ENCODE results near the gene MRAS.
"Not testable (repeated sequence)": the region's sequence is repeated elsewhere in the genome, so short reads cannot be mapped to it uniquely, and the experiment has no call there.

MRAS gene

GRCh38 chr3:138423316-138423715 is 74.9 kb downstream of the MRAS start:
- DNase-seq (ENCODE audit: low spot score), result no peak
- TF ChIP-seq, protein P1, sequence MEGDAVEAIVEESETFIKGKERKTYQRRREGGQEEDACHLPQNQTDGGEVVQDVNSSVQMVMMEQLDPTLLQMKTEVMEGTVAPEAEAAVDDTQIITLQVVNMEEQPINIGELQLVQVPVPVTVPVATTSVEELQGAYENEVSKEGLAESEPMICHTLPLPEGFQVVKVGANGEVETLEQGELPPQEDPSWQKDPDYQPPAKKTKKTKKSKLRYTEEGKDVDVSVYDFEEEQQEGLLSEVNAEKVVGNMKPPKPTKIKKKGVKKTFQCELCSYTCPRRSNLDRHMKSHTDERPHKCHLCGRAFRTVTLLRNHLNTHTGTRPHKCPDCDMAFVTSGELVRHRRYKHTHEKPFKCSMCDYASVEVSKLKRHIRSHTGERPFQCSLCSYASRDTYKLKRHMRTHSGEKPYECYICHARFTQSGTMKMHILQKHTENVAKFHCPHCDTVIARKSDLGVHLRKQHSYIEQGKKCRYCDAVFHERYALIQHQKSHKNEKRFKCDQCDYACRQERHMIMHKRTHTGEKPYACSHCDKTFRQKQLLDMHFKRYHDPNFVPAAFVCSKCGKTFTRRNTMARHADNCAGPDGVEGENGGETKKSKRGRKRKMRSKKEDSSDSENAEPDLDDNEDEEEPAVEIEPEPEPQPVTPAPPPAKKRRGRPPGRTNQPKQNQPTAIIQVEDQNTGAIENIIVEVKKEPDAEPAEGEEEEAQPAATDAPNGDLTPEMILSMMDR (IDR thresholded peaks at IDR 0.05; ENCODE audit: borderline replicate concordance, control extremely low read depth, extremely low read depth, insufficient read depth, missing control alignments), result no peak
- in situ Hi-C loops (cut with MboI; ENCODE audit: low sequenced_read_pairs, unreplicated experiment), result no loop called here

GRCh38 chr3:138424323-138424722 is 75.9 kb downstream of the MRAS start:
- DNase-seq (ENCODE audit: low spot score), result no peak
- in situ Hi-C loops (cut with MboI; ENCODE audit: low sequenced_read_pairs, unreplicated experiment), result no loop called here
- TF ChIP-seq, protein P1 (IDR thresholded peaks at IDR 0.05; ENCODE audit: borderline replicate concordance, control extremely low read depth, extremely low read depth, insufficient read depth, missing control alignments), result no peak

DNA sequence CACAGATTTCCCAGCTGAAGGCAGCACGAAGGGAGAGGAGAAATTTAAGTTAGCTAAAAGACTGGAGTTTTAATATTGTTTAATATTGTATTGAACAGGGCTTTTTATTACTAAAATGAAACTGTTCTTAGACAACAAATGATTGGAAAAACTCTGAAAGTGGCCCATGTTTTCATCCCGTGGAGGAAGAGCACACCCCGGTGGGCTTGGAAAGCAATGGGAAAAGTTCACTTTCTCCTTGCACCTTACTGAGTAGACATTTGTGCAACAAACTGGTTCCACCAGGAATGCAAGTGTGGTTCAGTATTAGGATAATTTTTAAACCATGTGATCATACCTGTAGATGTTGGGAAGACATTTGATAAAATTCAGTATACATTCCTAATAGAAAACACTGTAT is 77.8 kb downstream of the MRAS start:
- no peak for DNase-seq (ENCODE audit: low spot score)
- in situ Hi-C loops (cut with MboI; ENCODE audit: low sequenced_read_pairs, unreplicated experiment), result no loop called here
- TF ChIP-seq, protein P1 (IDR thresholded peaks at IDR 0.05; ENCODE audit: borderline replicate concordance, control extremely low read depth, extremely low read depth, insufficient read depth, missing control alignments), result no peak

- DNase-seq (ENCODE audit: low spot score); in situ Hi-C loops (cut with MboI; ENCODE audit: low sequenced_read_pairs, unreplicated experiment): not testable (repeated sequence)
Measured at GRCh38 chr3:138426754-138427153, 78.4 kb downstream of the MRAS start.

DNA sequence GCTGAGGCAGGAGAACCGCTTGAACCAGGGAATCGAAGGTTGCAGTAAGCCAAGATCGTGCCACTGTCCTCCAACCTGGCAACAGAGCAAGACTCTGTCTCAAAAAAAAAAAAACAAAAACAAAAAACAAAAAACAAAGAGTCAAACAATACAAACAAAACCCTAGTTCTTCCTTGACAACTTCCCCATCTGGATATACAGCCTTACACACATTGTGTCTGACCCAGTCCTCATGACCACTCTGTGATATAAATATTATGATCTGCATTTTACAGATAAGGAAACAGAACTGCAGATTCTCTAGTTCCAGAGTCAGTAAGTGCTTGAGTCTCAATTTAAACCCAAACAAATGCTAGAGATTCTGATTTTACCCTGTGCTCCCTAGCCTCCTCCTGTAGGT is 81.3 kb downstream of the MRAS start:
- no peak for DNase-seq (ENCODE audit: low spot score)
- TF ChIP-seq, protein P1 (IDR thresholded peaks at IDR 0.05; ENCODE audit: borderline replicate concordance, control extremely low read depth, extremely low read depth, insufficient read depth, missing control alignments), result no peak
- in situ Hi-C loops (cut with MboI; ENCODE audit: low sequenced_read_pairs, unreplicated experiment), result no loop called here

DNA sequence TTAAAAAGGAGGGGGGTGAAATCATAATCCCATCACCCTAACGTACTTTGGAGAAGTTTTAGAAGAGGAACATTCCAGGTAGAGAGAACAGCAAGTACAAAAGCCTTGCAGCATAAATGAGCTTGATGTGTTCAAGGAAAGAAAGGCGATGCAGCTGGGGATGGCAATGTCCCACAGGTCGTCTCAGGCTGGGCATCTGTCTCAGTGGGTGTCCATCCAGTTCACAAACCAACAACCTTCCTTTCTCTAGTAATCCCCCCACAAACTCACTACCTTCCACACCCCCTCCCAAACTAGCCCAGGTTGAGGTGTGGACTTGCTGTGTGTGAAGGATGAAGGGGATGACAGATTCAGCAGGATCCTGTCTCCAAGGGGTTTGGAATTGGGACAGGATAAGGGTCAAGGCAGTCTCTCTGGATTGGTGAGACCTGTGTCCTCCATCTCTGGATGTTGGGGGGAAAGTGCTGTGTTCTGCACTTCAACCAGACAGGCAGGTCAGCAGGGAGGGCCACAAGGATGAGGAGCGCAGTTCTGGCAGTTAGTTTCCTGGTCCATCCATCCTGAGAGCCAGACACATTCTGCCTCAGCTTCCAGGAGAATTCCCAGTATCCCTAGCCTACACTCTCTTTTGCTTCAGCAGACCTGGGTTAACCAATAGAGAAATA is 84.3 kb downstream of the MRAS start:
- in situ Hi-C loops (cut with MboI; ENCODE audit: low sequenced_read_pairs, unreplicated experiment), result no loop called here
- TF ChIP-seq, protein P1 (IDR thresholded peaks at IDR 0.05; ENCODE audit: borderline replicate concordance, control extremely low read depth, extremely low read depth, insufficient read depth, missing control alignments), result no peak
- no peak for DNase-seq (ENCODE audit: low spot score)

GRCh38 chr3:138433892-138434275 is 85.5 kb downstream of the MRAS start:
- in situ Hi-C loops (cut with MboI; ENCODE audit: low sequenced_read_pairs, unreplicated experiment), result no loop called here
- no peak for DNase-seq (ENCODE audit: low spot score)
- TF ChIP-seq, protein P1 (IDR thresholded peaks at IDR 0.05; ENCODE audit: borderline replicate concordance, control extremely low read depth, extremely low read depth, insufficient read depth, missing control alignments), result no peak

Data from GM13976 (cell line).